ENCODE measurements around the gene DUSP10.

DNA sequence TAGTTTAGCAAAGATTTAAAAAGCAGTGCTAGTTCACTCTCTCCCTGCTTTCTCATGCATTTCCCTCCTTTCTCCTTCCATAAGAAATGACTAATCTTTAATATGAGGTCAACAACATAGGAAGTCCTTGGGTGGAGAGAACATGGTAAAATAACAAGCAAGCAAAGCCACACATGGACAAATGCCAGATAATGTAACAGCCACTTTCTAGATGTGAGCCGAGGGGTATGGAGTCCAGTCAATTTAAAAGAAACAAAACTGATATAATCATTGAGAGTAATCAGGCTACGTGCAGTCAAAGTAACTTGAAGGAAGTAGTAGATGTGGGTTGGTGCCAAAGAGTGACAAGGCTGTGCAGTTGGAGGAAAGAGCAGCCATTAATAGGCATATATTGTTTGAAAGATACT is 69.6 kb downstream of the DUSP10 start:
- TF ChIP-seq, protein P1, sequence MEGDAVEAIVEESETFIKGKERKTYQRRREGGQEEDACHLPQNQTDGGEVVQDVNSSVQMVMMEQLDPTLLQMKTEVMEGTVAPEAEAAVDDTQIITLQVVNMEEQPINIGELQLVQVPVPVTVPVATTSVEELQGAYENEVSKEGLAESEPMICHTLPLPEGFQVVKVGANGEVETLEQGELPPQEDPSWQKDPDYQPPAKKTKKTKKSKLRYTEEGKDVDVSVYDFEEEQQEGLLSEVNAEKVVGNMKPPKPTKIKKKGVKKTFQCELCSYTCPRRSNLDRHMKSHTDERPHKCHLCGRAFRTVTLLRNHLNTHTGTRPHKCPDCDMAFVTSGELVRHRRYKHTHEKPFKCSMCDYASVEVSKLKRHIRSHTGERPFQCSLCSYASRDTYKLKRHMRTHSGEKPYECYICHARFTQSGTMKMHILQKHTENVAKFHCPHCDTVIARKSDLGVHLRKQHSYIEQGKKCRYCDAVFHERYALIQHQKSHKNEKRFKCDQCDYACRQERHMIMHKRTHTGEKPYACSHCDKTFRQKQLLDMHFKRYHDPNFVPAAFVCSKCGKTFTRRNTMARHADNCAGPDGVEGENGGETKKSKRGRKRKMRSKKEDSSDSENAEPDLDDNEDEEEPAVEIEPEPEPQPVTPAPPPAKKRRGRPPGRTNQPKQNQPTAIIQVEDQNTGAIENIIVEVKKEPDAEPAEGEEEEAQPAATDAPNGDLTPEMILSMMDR (IDR thresholded peaks at IDR 0.05), result no peak
- TF ChIP-seq POLR2A (IDR thresholded peaks at IDR 0.05), result no peak
